ENCODE results near the gene POLR2M.
A peak's percentile ranks its signal among the peaks of the same experiment; 100 is the strongest.

POLR2M gene

GRCh38 chr15:57706405-57707209 is at the start of gene POLR2M:
TSS of gene POLR2M (plus strand) at chr15:57706714. CDS start at chr15:57706843, 129 bp downstream.
- peak; percentile 99 for DNase-seq (ENCODE audit: low read depth)

GRCh38 chr15:57657619-57658018 is 48.9 kb upstream of the POLR2M start:
- no peak for DNase-seq (ENCODE audit: low read depth)

- no peak for DNase-seq (ENCODE audit: low read depth)
Measured at GRCh38 chr15:57662091-57662744, 44.3 kb upstream of the POLR2M start.

DNA sequence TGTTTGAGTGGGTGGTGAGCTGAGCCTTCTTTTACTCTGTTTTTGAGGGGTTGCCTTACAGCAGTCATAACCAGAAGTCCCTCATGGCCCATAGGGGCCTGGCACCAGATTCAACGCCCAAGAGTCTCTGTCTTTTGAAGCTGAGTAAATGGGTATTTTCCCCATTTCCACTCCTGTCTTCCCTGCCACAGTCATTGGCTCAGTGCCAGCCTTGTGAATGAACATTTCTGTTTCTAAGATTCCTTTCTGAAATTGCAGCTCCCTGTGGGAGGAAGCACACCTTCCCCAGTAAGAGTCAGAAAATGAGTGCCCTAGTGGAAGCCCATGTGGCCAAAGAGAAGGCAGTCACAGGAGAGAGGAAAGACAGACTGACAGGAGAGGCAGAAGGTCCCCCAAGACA is 43.7 kb upstream of the POLR2M start:
- DNase-seq (ENCODE audit: low read depth), result peak; percentile 12

DNA sequence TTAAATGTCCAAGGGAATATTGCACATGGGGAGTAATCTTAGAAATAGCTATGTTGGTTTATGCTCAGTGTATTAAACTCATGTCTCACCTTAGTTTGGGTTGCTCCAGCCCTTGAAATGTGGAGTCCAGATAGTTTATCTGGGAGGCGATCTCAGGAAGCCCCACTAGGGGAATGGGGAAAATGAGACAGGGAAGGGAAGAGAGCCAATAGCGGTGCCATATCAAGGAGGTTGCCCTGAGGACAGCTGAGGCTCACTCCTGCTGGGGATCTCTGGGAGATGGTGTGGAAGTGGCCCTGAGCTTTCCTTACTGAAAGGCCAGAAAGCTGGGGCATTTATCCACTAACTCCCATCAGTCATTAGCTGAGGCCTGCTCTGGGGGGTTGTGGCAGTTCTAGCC is 43.3 kb upstream of the POLR2M start:
- no peak for DNase-seq (ENCODE audit: low read depth)

DNA sequence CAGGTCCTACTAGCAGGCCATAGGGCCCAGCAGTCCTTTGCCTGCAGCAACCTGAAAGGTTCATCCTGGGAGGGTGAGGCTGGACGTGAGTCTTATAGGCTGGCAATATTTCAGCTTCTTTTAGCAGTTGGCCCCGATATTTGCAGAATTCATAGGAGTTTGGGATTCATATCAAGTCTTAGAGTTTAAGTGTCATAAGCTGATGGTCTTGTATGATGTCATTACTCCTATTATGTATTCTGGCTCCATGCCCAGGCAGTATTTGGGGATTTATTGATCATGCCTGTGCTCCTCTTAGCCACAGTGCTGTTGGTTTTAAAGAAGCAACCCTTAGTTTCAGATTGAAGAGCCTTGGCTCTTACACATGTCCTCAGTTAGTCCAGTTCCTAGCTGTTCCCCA is 41.3 kb upstream of the POLR2M start:
- DNase-seq (ENCODE audit: low read depth), result no peak

GRCh38 chr15:57665939-57666338 is 40.6 kb upstream of the POLR2M start:
- DNase-seq (ENCODE audit: low read depth), result no peak

DNA sequence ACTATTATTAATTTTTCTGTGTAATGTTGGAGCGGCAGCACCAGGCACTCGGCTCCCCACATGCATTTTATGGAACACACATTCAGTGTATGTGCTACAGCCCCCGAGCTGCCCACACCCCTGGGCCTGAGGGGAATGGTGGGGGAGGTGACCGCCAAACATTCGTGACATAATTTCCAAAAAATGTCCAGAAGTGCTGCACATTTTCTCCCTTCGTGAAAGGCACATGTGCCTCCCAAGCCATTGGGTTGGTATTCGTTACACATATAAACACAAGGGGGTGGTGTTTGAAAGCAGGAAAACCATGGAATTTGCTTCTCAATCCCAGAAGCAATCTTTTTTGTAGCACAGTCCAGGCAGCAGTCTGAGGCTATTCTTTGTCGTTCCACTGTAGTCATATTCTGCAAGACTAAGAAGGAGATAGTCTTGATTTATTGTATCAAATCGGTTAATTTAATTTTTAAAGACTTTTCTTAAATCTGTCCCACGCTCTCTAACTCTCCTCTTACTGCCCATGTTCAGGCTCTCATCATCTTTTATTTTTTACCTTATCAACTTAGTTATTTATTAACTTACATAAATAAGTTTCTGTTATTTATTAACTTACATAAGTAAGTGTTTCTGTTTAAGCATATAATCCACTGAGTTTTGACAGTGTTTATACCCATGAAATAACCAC is 39.2 kb upstream of the POLR2M start:
- DNase-seq (ENCODE audit: low read depth), result peak; percentile 67

DNA sequence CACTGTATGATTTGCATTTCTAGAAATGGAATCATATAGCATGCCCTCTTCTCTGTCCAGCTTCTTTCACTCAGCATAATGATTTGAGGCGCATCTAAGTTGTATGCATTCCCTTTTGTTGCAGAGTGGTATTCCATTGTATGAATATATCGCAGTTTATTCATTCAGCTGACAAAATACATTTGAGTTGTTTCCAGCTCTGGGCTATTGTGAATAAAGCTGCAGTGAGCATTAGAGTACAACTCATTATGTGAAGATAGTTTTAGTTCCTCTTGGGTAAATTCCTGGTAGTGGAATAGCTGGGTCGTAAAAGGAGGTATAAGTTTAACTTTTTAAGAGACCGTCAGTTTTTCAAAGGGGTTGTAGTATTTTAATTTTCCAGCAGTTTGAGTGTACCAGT is 38.5 kb upstream of the POLR2M start:
- DNase-seq (ENCODE audit: low read depth), result no peak

DNA sequence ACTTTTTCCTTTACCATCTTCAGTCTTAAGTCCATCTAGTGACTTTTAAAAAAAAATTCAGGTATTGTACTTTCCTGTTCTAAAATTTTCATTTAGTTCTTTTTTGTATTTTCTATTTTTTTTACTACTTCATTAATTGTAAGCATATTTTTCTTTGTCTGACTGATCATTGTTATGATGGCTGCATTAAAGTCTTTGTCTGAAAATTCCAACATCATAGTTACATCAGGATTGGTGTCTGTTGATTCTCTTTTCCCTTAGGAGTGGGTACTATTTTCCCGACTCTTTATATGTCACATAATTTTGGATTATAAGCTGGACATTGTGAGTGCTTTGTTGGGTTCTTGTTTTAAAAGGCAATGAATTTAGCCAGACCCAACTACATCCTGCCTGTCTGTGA is 34.9 kb upstream of the POLR2M start:
- no peak for DNase-seq (ENCODE audit: low read depth)

GRCh38 chr15:57675481-57676181 is 30.9 kb upstream of the POLR2M start:
- no peak for DNase-seq (ENCODE audit: low read depth)

GRCh38 chr15:57676585-57676984 is 29.9 kb upstream of the POLR2M start:
- no peak for DNase-seq (ENCODE audit: low read depth)

DNA sequence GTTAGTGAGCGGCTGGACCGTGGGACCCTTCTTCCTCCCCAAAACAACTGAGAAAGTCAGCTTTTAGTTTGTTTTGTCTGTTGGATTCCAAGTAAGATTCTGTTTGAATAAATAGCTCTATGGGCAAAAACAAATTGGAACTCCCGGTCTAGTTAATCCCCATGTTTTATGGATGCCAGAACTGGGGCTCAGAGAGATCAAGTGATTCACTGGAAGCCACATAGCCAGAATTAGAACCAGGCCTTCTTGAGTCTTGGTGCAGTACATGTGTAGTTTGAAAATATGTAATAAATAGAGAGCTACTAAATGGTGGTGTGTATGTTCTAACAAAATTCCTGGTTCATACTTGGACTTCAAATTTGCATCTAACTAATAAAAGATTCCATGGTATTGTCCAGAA is 29.3 kb upstream of the POLR2M start:
- DNase-seq (ENCODE audit: low read depth), result no peak

DNA sequence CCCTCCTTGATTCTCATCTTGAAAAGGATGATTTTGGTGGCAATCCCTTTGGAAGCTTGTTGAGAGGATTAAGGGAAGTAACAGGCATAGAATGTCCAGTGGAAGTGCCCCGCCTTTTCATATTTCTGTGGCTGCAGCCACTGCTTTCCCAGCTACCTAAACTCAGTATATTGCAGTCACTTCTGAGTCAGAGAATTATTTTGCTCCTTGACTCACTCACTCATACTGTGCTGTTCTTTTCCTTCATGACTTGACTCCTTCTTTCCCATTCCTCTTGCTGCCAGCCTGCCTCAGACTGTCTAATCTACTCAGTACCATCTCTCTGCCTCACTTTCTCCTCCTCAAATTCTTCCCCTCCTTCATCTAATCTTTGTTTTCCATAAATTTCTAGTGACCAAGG is 26.5 kb upstream of the POLR2M start:
- peak; percentile 82 for DNase-seq (ENCODE audit: low read depth)

DNA sequence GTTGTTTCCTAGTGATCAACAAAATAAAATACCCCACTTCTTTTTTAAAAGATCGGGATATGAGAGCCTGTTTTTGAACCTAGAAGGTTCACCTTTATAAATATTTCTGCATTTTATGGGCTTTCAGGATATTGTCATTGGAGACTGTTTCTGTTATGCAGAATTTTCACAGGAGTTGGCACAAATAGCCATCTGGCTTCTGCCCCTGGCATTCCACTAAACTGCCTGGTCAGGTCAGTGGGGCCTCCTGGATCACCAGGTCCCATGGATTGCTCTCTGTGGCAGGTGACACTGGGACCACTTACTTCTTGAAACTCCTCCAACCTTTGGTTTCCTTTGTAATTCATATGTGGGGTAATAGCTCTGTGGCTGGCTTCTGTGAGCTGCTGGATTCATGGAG is 25.5 kb upstream of the POLR2M start:
- DNase-seq (ENCODE audit: low read depth), result no peak

DNA sequence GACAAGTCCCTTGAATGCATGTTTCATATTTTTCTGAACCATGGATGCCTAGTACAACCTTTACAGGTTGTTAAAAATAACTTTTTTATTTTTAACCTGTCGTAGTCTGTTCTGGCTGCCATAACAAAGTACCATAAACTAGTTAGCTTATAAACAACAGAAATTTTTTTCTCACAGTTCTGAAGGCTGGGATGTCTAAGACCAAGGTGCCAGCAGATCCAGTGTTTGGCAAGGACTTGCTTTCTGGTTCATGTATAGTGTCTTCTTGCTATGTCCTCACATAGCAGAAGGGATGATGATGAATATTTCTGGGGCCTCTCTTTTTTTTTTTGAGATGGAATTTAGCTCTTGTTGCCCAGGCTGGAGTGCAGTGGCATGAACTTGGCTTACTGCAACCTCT is 23.0 kb upstream of the POLR2M start:
- DNase-seq (ENCODE audit: low read depth), result no peak

DNA sequence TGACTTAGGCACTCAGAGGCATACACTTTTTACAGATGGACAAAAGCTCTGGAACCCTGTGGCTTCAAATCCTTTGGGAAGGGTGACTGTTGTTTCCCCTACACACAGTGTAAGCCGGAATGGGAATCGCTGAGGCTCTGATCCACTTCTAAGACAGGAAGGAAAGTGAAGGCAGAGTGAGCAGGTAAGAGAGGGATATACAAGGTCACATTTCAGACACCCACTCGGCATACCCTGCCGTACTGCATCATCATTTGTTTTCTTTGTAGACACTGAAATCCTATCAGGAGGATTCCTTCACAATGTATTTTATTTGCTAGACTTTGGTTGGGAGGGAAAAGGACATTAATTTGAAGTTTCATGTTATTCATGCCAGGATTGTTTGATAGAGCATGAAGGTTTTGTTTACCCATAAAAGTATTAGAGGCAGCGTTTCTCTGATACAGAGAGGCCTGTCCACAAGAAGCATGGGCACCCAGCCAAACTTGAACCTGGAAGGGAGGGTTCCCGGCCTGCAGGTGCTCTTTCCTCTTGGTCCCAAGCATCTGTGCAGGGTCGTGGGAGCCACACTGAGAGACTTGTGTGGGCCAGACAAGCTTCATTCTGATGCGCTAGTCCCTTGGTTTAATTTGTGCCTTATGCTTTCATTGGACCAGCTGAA is 21.9 kb upstream of the POLR2M start:
- DNase-seq (ENCODE audit: low read depth), result no peak

GRCh38 chr15:57685306-57686095 is 21.0 kb upstream of the POLR2M start:
- DNase-seq (ENCODE audit: low read depth), result no peak

DNA sequence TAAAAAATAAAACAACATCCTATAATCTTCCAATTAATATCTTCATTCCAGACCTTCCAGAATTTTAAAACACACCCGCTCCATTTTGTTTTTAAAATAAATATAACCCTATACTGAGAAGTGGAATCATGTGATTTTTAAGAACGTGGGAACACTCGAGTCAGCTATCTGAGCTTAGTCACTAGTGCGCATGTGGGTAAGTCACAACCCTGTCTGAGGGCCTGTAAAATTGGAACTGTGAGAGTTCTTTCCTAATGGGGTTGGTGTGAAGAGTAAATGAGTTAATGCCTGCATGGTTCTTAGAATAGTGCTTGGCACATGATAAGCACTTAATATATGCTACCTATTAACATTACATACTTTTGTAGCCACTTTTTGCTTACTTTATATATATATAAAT is 19.9 kb upstream of the POLR2M start:
- no peak for DNase-seq (ENCODE audit: low read depth)

DNA sequence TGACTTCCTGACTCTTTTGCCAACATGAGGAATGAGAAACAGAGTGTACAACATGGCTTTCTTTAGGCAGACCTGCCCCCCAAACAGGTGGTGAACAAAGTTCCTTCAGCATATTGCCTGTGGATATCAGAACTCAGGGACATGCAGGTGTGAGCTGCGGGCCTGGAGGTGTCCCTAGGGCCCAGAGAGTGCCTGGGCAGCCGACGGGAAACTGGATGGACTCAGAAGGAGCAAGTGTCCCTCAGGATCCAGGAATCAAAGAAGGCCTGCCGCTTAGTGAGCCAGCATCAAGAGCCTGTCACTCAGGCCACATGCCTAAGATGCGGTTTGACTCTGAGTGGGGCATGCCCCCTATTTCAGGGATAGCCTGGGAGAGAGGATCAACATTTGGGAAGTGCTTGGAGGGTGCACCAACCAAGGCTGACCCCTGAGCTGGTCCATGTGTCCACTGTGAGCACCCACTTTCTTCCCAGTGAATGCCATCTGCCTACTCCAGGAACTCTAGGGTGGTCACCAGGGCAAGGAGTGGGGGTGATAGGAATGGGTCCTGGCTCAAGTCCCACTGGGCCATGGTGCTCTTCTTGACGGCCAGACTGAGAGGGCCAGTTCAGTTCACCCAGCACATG is 16.1 kb upstream of the POLR2M start:
- DNase-seq (ENCODE audit: low read depth), result no peak

GRCh38 chr15:57691082-57691481 is 15.4 kb upstream of the POLR2M start:
- DNase-seq (ENCODE audit: low read depth), result no peak

All from amniotic epithelial cell (primary cell).